A673 (cell line): ENCODE results near the gene CPB1.

Experiments
- CTCF ChIP-seq: fragments of 300-800, 200-600 bp; sonication (generic); conservative IDR thresholded peaks from 2 replicates; pipeline ENCODE4 v1.5.1; 2017; ENCODE audit warnings: low read depth, mild to moderate bottlenecking, antibody characterized with exemption, low read length, moderate library complexity, mixed read lengths
- EZH2 ChIP-seq: fragments of 200-600 bp; sonication (generic); IDR thresholded peaks from 2 replicates; pipeline ENCODE4 v1.6.1; 2017; ENCODE audit warnings: borderline replicate concordance, low read depth, mild to moderate bottlenecking, mixed read lengths, antibody characterized with exemption, low read length; ENCODE audit not compliant: poor library complexity, severe bottlenecking

DNA sequence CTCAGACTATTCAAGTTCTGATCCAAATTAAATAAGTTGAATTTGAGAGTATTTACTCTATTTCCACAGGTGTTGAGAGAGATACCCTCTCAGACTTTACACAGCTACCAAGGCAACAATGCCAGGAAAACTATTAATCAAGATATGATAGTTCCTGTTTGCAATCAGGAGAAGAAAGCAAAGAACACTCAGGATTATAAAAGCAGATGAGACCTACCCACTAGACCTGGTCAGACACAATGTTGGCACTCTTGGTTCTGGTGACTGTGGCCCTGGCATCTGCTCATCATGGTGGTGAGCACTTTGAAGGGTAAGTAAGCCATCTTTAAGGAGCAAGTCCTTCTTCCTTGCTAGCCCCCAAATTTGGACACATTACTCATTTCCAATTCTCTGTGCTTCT, at the start of gene CPB1:
- TF ChIP-seq CTCF (no peak), EZH2 (no peak)
